B cell (primary cell): ENCODE results near the gene TMEM263.

Source experiments
- CTCF ChIP-seq: fragments of 200-600 bp; IDR thresholded peaks from one replicate; pipeline ENCODE4 v1.8.0; 2022; ENCODE audit warnings: antibody characterized with exemption, mild to moderate bottlenecking
- EZH2 ChIP-seq: IDR thresholded peaks from 2 replicates; pipeline ENCODE4 v1.6.1; 2012; ENCODE audit warnings: borderline replicate concordance, low read depth, mild to moderate bottlenecking, moderate library complexity, low read length; ENCODE audit not compliant: insufficient read depth, poor library complexity, severe bottlenecking

- no peak for TF ChIP-seq CTCF
- no peak for TF ChIP-seq EZH2
Observed at GRCh38 chr12:106985479-106985878, 29.8 kb downstream of the TMEM263 start.
